AG04449 (cell line): ENCODE measurements around the gene MAML1.

Source experiments
- CTCF ChIA-PET: fragments of 350-600 bp; formaldehyde crosslinking; extraction: SDS; loops from one replicate; lab custom pipeline; 2021; ENCODE audit warnings: antibody characterized with exemption; lab: Yijun Ruan, JAX
- POLR2A ChIA-PET: fragments of 400-600, 350-600 bp; formaldehyde crosslinking; extraction: SDS; loops from one replicate; lab custom pipeline; 2020; ENCODE audit warnings: antibody characterized with exemption, inconsistent platforms; lab: Yijun Ruan, JAX
- DNase-seq: peaks from one replicate; pipeline ENCODE4 v3.0.0-alpha.2; 2010; ENCODE audit warnings: low read depth, low spot score
- H3K4me3 ChIP-seq: 2 replicates; pipeline ENCODE4 v1.5.1; 2011; ENCODE audit warnings: low read depth, mild to moderate bottlenecking, control low read depth, low read length
- CTCF ChIP-seq: IDR thresholded peaks from one replicate; pipeline ENCODE4 v1.5.1; 2011; ENCODE audit warnings: mild to moderate bottlenecking, moderate library complexity, low read length, control low read depth, inconsistent platforms; ENCODE audit not compliant: insufficient read depth; ENCODE audit errors: missing control alignments

MAML1 gene

DNA sequence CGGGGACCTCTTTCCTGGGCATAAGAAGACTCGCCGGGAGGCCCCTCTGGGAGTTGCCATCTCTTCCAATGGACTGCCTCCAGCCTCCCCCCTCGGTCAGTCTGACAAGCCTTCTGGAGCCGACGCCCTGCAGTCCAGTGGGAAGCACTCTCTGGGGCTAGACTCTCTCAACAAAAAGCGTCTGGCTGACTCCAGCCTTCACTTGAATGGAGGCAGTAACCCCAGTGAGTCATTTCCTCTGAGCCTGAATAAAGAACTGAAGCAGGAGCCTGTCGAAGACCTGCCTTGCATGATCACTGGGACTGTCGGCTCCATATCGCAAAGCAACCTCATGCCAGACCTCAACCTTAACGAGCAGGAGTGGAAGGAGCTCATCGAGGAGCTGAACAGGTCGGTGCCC lies 32.8 kb downstream of the MAML1 start:
- ChIA-PET CTCF (interaction anchor here (0.7 to 4.9 kb wide), 5 partner anchors 12 to 31 kb away, joined by 3 to 42 read pairs (median 19); no protein-coding TSS in a partner anchor), POLR2A (no interaction called here)
- TF ChIP-seq CTCF = no peak
- H3K4me3 ChIP-seq = no peak overlapping the region
- DNase-seq = peak; percentile 44

- no peak overlapping the region for H3K4me3 ChIP-seq
Observed at GRCh38 chr5:179766021-179766725, 33.6 kb downstream of the MAML1 start.

GRCh38 chr5:179766726-179767455 lies 34.3 kb downstream of the MAML1 start:
- ChIA-PET CTCF (interaction anchor here (0.5 to 2.3 kb wide), 10 partner anchors 9 to 30 kb away, joined by 3 to 6 read pairs (median 4); partner anchors contain the start of gene LTC4S), POLR2A (interaction anchor here (0.8 to 1.2 kb wide), 2 partner anchors 9 to 14 kb away, joined by 3 to 4 read pairs; no protein-coding TSS in a partner anchor)
- H3K4me3 ChIP-seq = no peak overlapping the region
- TF ChIP-seq CTCF = no peak
- DNase-seq = no peak

More at GRCh38 chr5:179766021-179766725, 33.6 kb downstream of the MAML1 start:
- TF ChIP-seq CTCF = no peak
- CTCF ChIA-PET = interaction anchor here (0.6 to 4.9 kb wide), 6 partner anchors 10 to 30 kb away, joined by 3 to 42 read pairs (median 4); no protein-coding TSS in a partner anchor
- no peak for DNase-seq
- POLR2A ChIA-PET = interaction anchor here (0.8 to 1.2 kb wide), 3 partner anchors 9 to 33 kb away, joined by 3 to 4 read pairs (median 3); no protein-coding TSS in a partner anchor

- no peak for DNase-seq
- POLR2A ChIA-PET = interaction anchor here (0.8 to 1.2 kb wide), 2 partner anchors 8 to 13 kb away, joined by 3 to 4 read pairs; no protein-coding TSS in a partner anchor
- H3K4me3 ChIP-seq = no peak overlapping the region
- CTCF ChIA-PET = interaction anchor here (0.5 to 2.3 kb wide), 8 partner anchors 9 to 31 kb away, joined by 3 to 6 read pairs (median 4); partner anchors contain the start of gene LTC4S
- no peak for TF ChIP-seq CTCF
Observed at GRCh38 chr5:179767496-179768100, 35.0 kb downstream of the MAML1 start.

GRCh38 chr5:179768326-179769085 lies 35.9 kb downstream of the MAML1 start:
- CTCF ChIA-PET = interaction anchor here (1.0 to 2.3 kb wide), 3 partner anchors 13 to 28 kb away, joined by 3 to 6 read pairs (median 6); no protein-coding TSS in a partner anchor
- POLR2A ChIA-PET = no interaction called here

More at GRCh38 chr5:179768326-179769085, 35.9 kb downstream of the MAML1 start:
- DNase-seq = no peak
- TF ChIP-seq CTCF = no peak
- no peak overlapping the region for H3K4me3 ChIP-seq
